A549 treated with AZD9567 at 1 μM for 4 hours (cell line): ENCODE results near the gene SERINC2. TPM values are rescaled to one million over a fixed set of nuclear protein-coding genes. Genes with fewer than 3 reads are reported as not detected.

ENCODE experiments used
- total RNA-seq: library from RNA; stranded (reverse); fragments of 200-300 nt; extraction: Qiagen RNA extraction; gene quantifications from 5 replicates; pipeline ENCODE4 v1.2.3, GENCODE V29; 2022; ENCODE audit not compliant: insufficient read depth

Gene SERINC2
- total RNA-seq = 16.1 to 33.7 TPM (median 26.4 TPM) in 5 replicates

DNA sequence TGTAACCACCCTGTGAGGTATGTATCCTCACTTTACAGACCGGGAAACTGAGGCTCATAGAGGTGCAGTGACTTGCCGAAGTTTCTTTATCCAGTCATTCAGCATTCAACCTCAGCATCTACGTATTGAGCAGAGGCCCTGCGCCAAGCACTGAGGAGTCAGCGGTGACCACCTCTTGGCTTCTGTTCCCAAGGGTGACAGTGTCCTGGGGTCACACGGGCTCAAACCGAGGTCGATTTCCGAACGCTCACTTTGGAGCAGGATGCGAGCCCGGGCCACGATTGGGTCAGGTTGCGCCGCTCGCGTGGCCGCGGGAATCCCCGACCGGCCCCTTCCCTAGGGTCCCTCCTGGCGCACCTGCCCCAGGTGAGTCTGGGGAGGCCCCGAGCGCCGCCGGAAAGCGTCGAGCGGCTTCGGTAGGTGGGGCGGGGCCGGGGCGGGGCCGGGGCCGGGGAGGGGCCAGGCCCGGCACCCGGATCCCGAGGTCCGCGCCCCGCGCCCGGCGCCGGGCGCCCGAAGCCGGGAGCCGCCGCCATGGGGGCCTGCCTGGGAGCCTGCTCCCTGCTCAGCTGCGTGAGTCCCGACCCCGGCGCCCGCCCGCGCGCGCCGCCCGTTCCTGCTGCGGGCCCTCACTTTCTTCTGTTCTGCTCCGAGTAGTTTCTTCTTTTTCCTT lies at the start of gene SERINC2:
Gene SERINC2, plus strand, starts transcription at position 482 of the 673 bp plus-strand sequence. Its CDS starts 53 bp downstream, at position 535.

DNA sequence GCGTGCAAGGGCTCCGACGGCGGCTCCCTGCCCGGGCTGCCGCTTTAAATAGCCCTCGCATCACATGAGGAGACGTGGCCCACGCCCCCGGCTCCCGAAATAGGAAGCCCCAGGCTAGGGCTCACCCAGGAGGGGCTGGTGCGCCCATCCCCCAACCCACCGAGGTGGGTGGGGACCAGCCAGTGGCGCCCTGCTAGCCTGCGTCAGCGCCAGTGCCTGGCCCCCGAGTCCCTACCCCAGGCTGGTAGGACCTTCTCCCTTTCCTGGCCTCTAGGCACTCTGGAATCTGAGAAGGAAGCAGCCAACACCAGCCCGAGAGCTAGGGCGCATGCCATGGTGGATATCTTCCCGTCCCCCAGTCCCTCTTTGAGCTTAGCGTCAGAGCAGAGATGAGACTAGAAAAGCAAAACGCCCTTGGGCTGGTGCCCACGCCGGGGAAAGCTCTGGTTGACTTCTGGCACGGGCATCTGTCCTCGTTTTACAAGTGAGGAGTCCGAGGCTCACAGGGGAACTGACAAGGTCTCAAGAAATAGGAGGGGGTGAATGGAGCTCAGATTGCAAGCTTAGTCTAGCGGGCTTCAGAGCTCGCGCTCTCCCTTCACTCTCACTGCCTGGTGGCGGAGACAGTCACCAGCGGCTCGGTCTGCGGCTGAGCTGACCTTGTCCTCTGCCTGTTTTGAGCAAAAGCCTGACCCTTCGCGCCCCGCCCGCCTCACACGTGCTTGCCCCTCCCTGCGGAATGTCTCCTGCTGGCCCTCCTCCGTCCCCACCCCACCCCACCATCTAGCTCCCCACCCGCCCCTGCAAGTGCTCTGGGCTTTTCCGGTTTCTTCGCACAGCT lies 39.7 kb upstream of the SERINC2 start, which contains the start of gene FABP3:
Gene FABP3, minus strand, starts transcription at position 21 of the 841 bp plus-strand sequence. CDS start 62 bp downstream, outside the sequence.

Other genes with a start within 250 kb of the SERINC2 start
- gene NKAIN1, start 173.3 kb upstream of the SERINC2 start, total RNA-seq = 1.1 to 1.3 TPM (median 1.2 TPM) in 4 of 5 replicates, not detected in the other
- gene SNRNP40, start 116.4 kb upstream of the SERINC2 start, total RNA-seq = 40.2 to 58.7 TPM (median 40.6 TPM) in 5 replicates
- gene ZCCHC17, start 116.2 kb upstream of the SERINC2 start, total RNA-seq = 22.8 to 25.9 TPM (median 24.3 TPM) in 5 replicates
- gene FABP3, start 40.1 kb upstream of the SERINC2 start, total RNA-seq = not detected in 5 replicates
- gene TINAGL1, start 163.3 kb downstream of the SERINC2 start, total RNA-seq = 0.27 to 0.53 TPM (median 0.44 TPM) in 4 of 5 replicates, not detected in the other
- gene HCRTR1, start 204.5 kb downstream of the SERINC2 start, total RNA-seq = not detected in 5 replicates
- gene PEF1, start 231.7 kb downstream of the SERINC2 start, total RNA-seq = 31.3 to 45.7 TPM (median 41.4 TPM) in 5 replicates